Breast epithelium (tissue), 4 donors: ENCODE data around the gene PPM1A. TPM values are rescaled to one million over a fixed set of nuclear protein-coding genes. Genes with fewer than 3 reads are reported as not detected.
A peak's percentile ranks its signal among the peaks of the same experiment; 100 is the strongest.

Experiments
- DNase-seq, 2 donors: peaks; one replicate each; pipeline ENCODE4 v3.0.0-alpha.2; 2019; ENCODE audit warnings: low spot score in 2 of 2
- H3K27ac ChIP-seq, 2 donors: fragments of 200-600 bp; sonication (generic) in 1 of 2; one replicate each; pipeline ENCODE4 v1.5.1; 2016 to 2019; ENCODE audit warnings: mild to moderate bottlenecking in 1 of 2
- H3K27me3 ChIP-seq, 2 donors: fragments of 200-600 bp; sonication (generic) in 1 of 2; one replicate each; pipeline versions ENCODE4 v1.5.1 to v1.6.0; 2017 to 2019; ENCODE audit warnings: control low read depth in 1 of 2, mild to moderate bottlenecking in 1 of 2
- H3K36me3 ChIP-seq: fragments of 200-600 bp; one replicate; pipeline ENCODE4 v1.5.1; 2019
- H3K4me1 ChIP-seq, 2 donors: fragments of 200-600 bp; sonication (generic); one replicate each; pipeline ENCODE4 v1.5.1; 2016 to 2019; ENCODE audit warnings: control low read depth in 1 of 2
- H3K4me3 ChIP-seq, 3 donors: fragments of 200-600 bp; sonication (generic); 1 replicate in 2 of 3; 2 replicates in 1 of 3; pipeline ENCODE4 v1.5.1; 2016 to 2019; ENCODE audit warnings: mild to moderate bottlenecking in 3 of 3, moderate library complexity in 2 of 3
- H3K9me3 ChIP-seq, 2 donors: fragments of 200-600 bp; sonication (generic) in 1 of 2; one replicate each; pipeline ENCODE4 v1.5.1; 2016 to 2019; ENCODE audit warnings: control low read depth in 1 of 2
- CTCF ChIP-seq, 3 donors: fragments of 450-650 bp; IDR thresholded peaks; one replicate each; pipeline ENCODE4 v1.5.1; 2016 to 2017; ENCODE audit warnings: antibody characterized with exemption in 3 of 3, mild to moderate bottlenecking in 3 of 3, moderate library complexity in 3 of 3
- POLR2A ChIP-seq: fragments of 450-650 bp; IDR thresholded peaks from one replicate; pipeline ENCODE4 v1.6.1; 2016; ENCODE audit warnings: antibody characterized with exemption, mild to moderate bottlenecking, moderate library complexity
- POLR2AphosphoS5 ChIP-seq, 3 donors: sonication (generic); formaldehyde crosslinking; IDR thresholded peaks; one replicate each; pipeline ENCODE4 v1.6.1; 2017; ENCODE audit warnings: antibody characterized with exemption in 3 of 3
- intact Hi-C: fragments of 100-400 bp; cut with DNase I; formaldehyde crosslinking; loops from one replicate; pipeline ENCODE4 v1.15.1; 2023; ENCODE audit warnings: low total_unique reads
- total RNA-seq, 3 donors: library from RNA; depleted of rRNA; stranded (reverse); fragments of >200 nt; gene quantifications; one replicate each; pipeline ENCODE4 v1.1.0, GENCODE V29; 2016

PPM1A gene
- total RNA-seq, 3 donors from 2014 or later, result 39.3 to 53.8 (median 49.9) TPM

DNA sequence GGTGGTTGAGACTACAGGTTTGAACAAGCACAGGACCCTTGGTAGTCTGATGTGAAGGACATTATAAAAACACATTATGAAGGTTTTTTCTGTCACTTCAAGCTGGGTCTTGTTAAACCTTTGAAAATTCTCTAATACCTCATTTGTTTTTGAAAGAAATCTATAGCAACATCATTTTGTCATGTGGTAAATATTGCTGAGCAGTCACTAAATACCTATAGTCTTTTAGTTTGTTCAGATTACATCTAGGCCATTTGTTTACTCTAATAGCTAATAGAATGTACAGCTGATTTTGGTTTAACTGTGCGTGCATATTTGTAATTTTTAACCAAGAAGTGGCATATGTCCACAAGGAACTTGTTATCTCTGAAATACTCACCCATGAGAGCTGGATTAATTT lies 2.9 kb downstream of the PPM1A start:
- Histone ChIP-seq H3K4me1 (no peaks in the 10 kb centered on the region), H3K27ac (no peak overlapping the region), H3K9me3 (no peaks in the 10 kb centered on the region), H3K36me3 (no peaks in the 10 kb centered on the region), H3K4me3 (peak overlapping the region in 1 of 3 donors; percentile 94), H3K27me3 (no peaks in the 10 kb centered on the region)
- DNase-seq, result no peak
- TF ChIP-seq POLR2AphosphoS5 (IDR thresholded peaks at IDR 0.05), result no peak
- no peak for TF ChIP-seq POLR2A
- TF ChIP-seq CTCF (IDR thresholded peaks at IDR 0.05), result no peak
- intact Hi-C loops, result no loop called here

DNA sequence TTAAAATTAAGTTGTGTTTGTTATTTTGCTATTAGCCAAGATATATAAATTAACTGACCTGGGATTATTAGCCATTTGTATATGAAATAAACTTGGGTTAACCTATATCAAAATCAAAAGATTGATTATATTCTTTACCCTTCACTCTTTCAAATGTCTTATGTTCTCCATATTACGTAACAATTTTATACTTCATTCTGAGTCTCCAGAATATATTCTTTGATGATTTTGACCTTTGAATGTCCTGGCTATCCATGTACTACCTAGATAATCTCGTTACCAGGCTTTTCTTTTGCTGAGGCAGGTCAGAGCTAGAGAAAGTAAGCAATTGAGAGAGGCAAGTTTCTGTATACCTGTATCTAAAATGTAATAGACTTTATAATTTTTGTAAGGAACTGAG lies 3.6 kb downstream of the PPM1A start:
- no peak for TF ChIP-seq POLR2A
- H3K4me1 ChIP-seq, result no peaks in the 10 kb centered on the region

DNA sequence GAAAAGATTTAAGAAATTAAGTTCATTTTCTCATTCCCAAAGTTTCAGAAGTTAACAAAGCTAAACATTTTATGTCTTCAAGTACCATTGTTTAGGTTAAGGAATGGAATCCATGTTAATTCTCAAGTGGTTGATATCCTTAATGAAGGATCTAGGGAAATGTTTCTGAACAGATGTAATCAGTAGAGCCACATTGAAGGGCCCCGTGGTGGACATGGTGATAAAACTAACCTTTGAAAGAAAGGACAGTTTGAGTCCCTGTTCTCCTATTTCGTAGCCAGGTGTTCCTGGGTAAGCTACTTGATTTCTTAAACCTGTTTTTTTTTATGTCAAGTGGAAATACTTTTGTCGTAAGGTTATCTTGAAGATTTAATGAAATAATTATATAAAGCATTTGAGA lies 4.6 kb downstream of the PPM1A start:
- Histone ChIP-seq H3K4me1 (no peaks in the 10 kb centered on the region), H3K4me3 (no peak overlapping the region), H3K27ac (no peak overlapping the region), H3K9me3 (no peaks in the 10 kb centered on the region), H3K27me3 (no peaks in the 10 kb centered on the region), H3K36me3 (no peaks in the 10 kb centered on the region)
- no peak for DNase-seq
- no peak for TF ChIP-seq POLR2AphosphoS5 (IDR thresholded peaks at IDR 0.05)
- TF ChIP-seq POLR2A, result no peak
- no peak for TF ChIP-seq CTCF (IDR thresholded peaks at IDR 0.05)
- intact Hi-C loops, result no loop called here

More for the DNA sequence above, 3.6 kb downstream of the PPM1A start:
- intact Hi-C loops, result no loop called here
- no peak for DNase-seq
- Histone ChIP-seq H3K36me3 (no peaks in the 10 kb centered on the region), H3K4me3 (peak overlapping the region in 1 of 3 donors; percentile 94), H3K27ac (no peak overlapping the region), H3K9me3 (no peaks in the 10 kb centered on the region), H3K27me3 (no peaks in the 10 kb centered on the region)

- intact Hi-C loops, result no loop called here
Observed at GRCh38 chr14:60254176-60254575, 5.2 kb downstream of the PPM1A start.

GRCh38 chr14:60257865-60258264 lies 8.8 kb downstream of the PPM1A start:
- no peak overlapping the region for H3K27ac ChIP-seq
- no peak overlapping the region for H3K4me3 ChIP-seq
- no peaks in the 10 kb centered on the region for H3K9me3 ChIP-seq
- no peak for DNase-seq
- H3K27me3 ChIP-seq, result no peaks in the 10 kb centered on the region
- intact Hi-C loops, result no loop called here
- H3K4me1 ChIP-seq, result no peaks in the 10 kb centered on the region
- TF ChIP-seq POLR2A, result no peak
- no peak for TF ChIP-seq POLR2AphosphoS5 (IDR thresholded peaks at IDR 0.05)
- TF ChIP-seq CTCF (IDR thresholded peaks at IDR 0.05), result no peak
- H3K36me3 ChIP-seq, result no peaks in the 10 kb centered on the region

More at GRCh38 chr14:60254176-60254575, 5.2 kb downstream of the PPM1A start:
- Histone ChIP-seq H3K4me3 (no peak overlapping the region), H3K27ac (no peak overlapping the region), H3K4me1 (no peaks in the 10 kb centered on the region), H3K27me3 (no peaks in the 10 kb centered on the region), H3K36me3 (no peaks in the 10 kb centered on the region), H3K9me3 (no peaks in the 10 kb centered on the region)
- DNase-seq, result no peak
- no peak for TF ChIP-seq POLR2A
- no peak for TF ChIP-seq CTCF (IDR thresholded peaks at IDR 0.05)
- TF ChIP-seq POLR2AphosphoS5 (IDR thresholded peaks at IDR 0.05), result no peak

DNA sequence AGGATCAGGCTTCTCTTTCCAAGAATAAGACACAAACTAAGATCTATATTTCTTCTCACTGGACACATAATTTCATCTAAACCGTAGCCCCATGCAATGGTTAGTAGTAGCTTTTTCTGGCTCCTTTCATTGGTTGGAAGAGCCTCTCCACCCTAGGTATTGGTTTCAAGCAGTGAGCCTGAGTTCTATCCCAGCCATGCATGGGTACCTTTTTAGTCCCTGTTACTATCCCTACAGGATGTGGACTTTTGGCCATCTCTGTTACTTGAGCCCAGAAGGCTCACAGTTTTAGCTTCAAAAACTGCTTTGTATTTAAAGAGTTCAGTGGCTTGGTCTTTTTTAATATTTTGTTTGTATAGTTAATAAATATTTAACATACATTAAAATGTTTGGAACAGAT lies 16.1 kb downstream of the PPM1A start:
- H3K9me3 ChIP-seq, result peaks cover 11 to 16% of the 10 kb centered on the region in 2 donors
- intact Hi-C loops, result loop anchor here (10.0 kb wide), 1 partner anchor 1460 kb away; no protein-coding TSS in a partner anchor
- H3K36me3 ChIP-seq, result no peaks in the 10 kb centered on the region
- no peak for TF ChIP-seq POLR2A
- no peak for TF ChIP-seq POLR2AphosphoS5 (IDR thresholded peaks at IDR 0.05)
- TF ChIP-seq CTCF (IDR thresholded peaks at IDR 0.05), result no peak
- no peaks in the 10 kb centered on the region for H3K27me3 ChIP-seq
- DNase-seq, result no peak
- H3K27ac ChIP-seq, result no peak overlapping the region
- H3K4me1 ChIP-seq, result no peaks in the 10 kb centered on the region
- H3K4me3 ChIP-seq, result no peak overlapping the region
